H1 (cell line): ENCODE measurements around the gene HLA-DRB1. TPM values are rescaled to one million over a fixed set of nuclear protein-coding genes. Genes with fewer than 3 reads are reported as not detected.

Experiments used
- CTCF ChIA-PET: fragments of 300-600 bp; sonication (Branson Sonifier 250); formaldehyde crosslinking; loops from one replicate; lab custom pipeline; 2021; ENCODE audit not compliant: partially characterized antibody; lab: Charles Lee
- POLR2A ChIA-PET: fragments of 300-600 bp; sonication (Branson Sonifier 250); formaldehyde crosslinking; loops from one replicate; lab custom pipeline; 2021; ENCODE audit warnings: inconsistent platforms; ENCODE audit not compliant: partially characterized antibody; lab: Charles Lee
- DNase-seq, 2 experiments: peaks; one replicate each; pipeline versions ENCODE4 v3.0.0 to v3.0.0-alpha.2; 2010 to 2022; ENCODE audit warnings: low spot score in 2 of 2, low read depth in 1 of 2, mixed read lengths in 1 of 2
- FAIRE-seq: peaks from 2 replicates; lab custom pipeline; 2011; peaks lifted over from hg19 to GRCh38; lab: Jason Lieb, UNC
- H2AFZ ChIP-seq: 2 replicates; pipeline ENCODE4 v1.8.1; 2012; ENCODE audit warnings: low read length, inconsistent platforms
- H2AK5ac ChIP-seq: 2 replicates; pipeline ENCODE4 v1.6.1; 2013; ENCODE audit warnings: low read depth, low read length
- H2BK120ac ChIP-seq: replicated peaks from 2 replicates; pipeline ENCODE3; 2013; ENCODE audit warnings: low read depth, low read length, inconsistent platforms
- H2BK12ac ChIP-seq: 2 replicates; pipeline ENCODE4 v1.6.1; 2013; ENCODE audit warnings: low read depth, low read length
- H2BK15ac ChIP-seq: 2 replicates; pipeline ENCODE4 v1.6.1; 2013; ENCODE audit warnings: low read length
- H2BK20ac ChIP-seq: 2 replicates; pipeline ENCODE4 v1.6.1; 2013; ENCODE audit warnings: low read length
- H2BK5ac ChIP-seq: 2 replicates; pipeline ENCODE4 v1.6.1; 2013; ENCODE audit warnings: low read depth, low read length
- H3K14ac ChIP-seq: 2 replicates; pipeline ENCODE4 v1.6.1; 2013; ENCODE audit warnings: inconsistent platforms; ENCODE audit not compliant: insufficient read length
- H3K18ac ChIP-seq: 2 replicates; pipeline ENCODE4 v1.6.1; 2013; ENCODE audit warnings: low read length; ENCODE audit errors: extremely low read depth
- H3K23ac ChIP-seq: 2 replicates; pipeline ENCODE4 v1.6.1; 2013; ENCODE audit warnings: inconsistent platforms; ENCODE audit not compliant: insufficient read length
- H3K23me2 ChIP-seq: 2 replicates; pipeline ENCODE4 v1.6.1; 2013; ENCODE audit warnings: low read depth, low read length
- H3K27ac ChIP-seq: 2 replicates; pipeline ENCODE4 v1.6.1; 2011; ENCODE audit warnings: low read depth, low read length, inconsistent platforms
- H3K27me3 ChIP-seq, 4 experiments: replicated peaks in 1 of 4; 1 replicate in 1 of 4; 2 replicates in 3 of 4; pipeline versions ENCODE4 v1.6.1 to v1.8.1; 2011 to 2013; ENCODE audit warnings: low read length in 3 of 4, mild to moderate bottlenecking in 3 of 4, inconsistent platforms in 2 of 4, mixed read lengths in 2 of 4, moderate library complexity in 1 of 4; ENCODE audit not compliant: control insufficient read depth in 3 of 4, insufficient read depth in 3 of 4; ENCODE audit errors: extremely low read depth in 1 of 4
- H3K36me3 ChIP-seq, 4 experiments: 2 replicates each; pipeline versions ENCODE4 v1.6.1 to v1.8.1; 2011 to 2013; ENCODE audit warnings: mild to moderate bottlenecking in 4 of 4, low read length in 3 of 4, moderate library complexity in 2 of 4, control low read depth in 1 of 4, inconsistent platforms in 1 of 4; ENCODE audit not compliant: insufficient read depth in 4 of 4, control insufficient read depth in 2 of 4
- H3K4ac ChIP-seq: replicated peaks from 2 replicates; pipeline ENCODE3; 2013; ENCODE audit warnings: low read length, low read depth, mixed read lengths, inconsistent platforms; ENCODE audit not compliant: insufficient read length
- H3K4me1 ChIP-seq, 4 experiments: replicated peaks in 1 of 4; 1 replicate in 1 of 4; 2 replicates in 3 of 4; pipeline versions ENCODE4 v1.6.1 to v1.8.1; 2011 to 2013; ENCODE audit warnings: low read length in 3 of 4, inconsistent platforms in 2 of 4, mixed read lengths in 1 of 4; ENCODE audit not compliant: insufficient read depth in 4 of 4, control insufficient read depth in 3 of 4
- H3K4me2 ChIP-seq, 2 experiments: 2 replicates each; pipeline versions ENCODE4 v1.6.1 to v1.8.1; 2011 to 2013; ENCODE audit warnings: low read depth in 2 of 2, low read length in 2 of 2, control low read depth in 1 of 2, inconsistent platforms in 1 of 2, mild to moderate bottlenecking in 1 of 2; ENCODE audit not compliant: insufficient read depth in 1 of 2
- H3K4me3 ChIP-seq, 4 experiments: fragments of 200-600, 300-600 bp in 1 of 4; sonication (generic), shearing (Covaris generic), sonication (Bioruptor Twin) in 1 of 4; 2 replicates each; pipeline versions ENCODE4 v1.5.1 to v1.8.1; 2011 to 2016; ENCODE audit warnings: low read length in 4 of 4, low read depth in 3 of 4, control low read depth in 2 of 4, inconsistent platforms in 2 of 4, mild to moderate bottlenecking in 2 of 4, mixed read lengths in 1 of 4, moderate library complexity in 1 of 4; ENCODE audit not compliant: insufficient read depth in 2 of 4; ENCODE audit errors: extremely low read depth in 1 of 4
- H3K56ac ChIP-seq: replicated peaks from 2 replicates; pipeline ENCODE3; 2013; ENCODE audit warnings: low read depth, mild to moderate bottlenecking, mixed read lengths, low read length, inconsistent platforms; ENCODE audit not compliant: insufficient read length
- H3K79me1 ChIP-seq: 2 replicates; pipeline ENCODE4 v1.6.1; 2013; ENCODE audit warnings: low read depth, low read length, control low read depth
- H3K79me2 ChIP-seq, 2 experiments: 2 replicates each; pipeline versions ENCODE4 v1.6.1 to v1.8.1; 2012 to 2013; ENCODE audit warnings: low read length in 2 of 2, mild to moderate bottlenecking in 2 of 2, inconsistent platforms in 1 of 2; ENCODE audit not compliant: insufficient read depth in 2 of 2, control insufficient read depth in 1 of 2
- H3K9ac ChIP-seq, 4 experiments: replicated peaks in 1 of 4; 1 replicate in 1 of 4; 2 replicates in 3 of 4; pipeline versions ENCODE4 v1.6.1 to v1.8.1; 2011 to 2013; ENCODE audit warnings: low read depth in 3 of 4, low read length in 3 of 4, control low read depth in 2 of 4, mild to moderate bottlenecking in 2 of 4, moderate library complexity in 2 of 4, inconsistent platforms in 1 of 4; ENCODE audit errors: extremely low read depth in 1 of 4
- H3K9me3 ChIP-seq, 2 experiments: 2 replicates each; pipeline versions ENCODE4 v1.6.1 to v1.8.1; 2012 to 2013; ENCODE audit warnings: mild to moderate bottlenecking in 2 of 2, moderate library complexity in 2 of 2, control low read depth in 1 of 2, inconsistent platforms in 1 of 2, low read depth in 1 of 2, low read length in 1 of 2, mixed read lengths in 1 of 2; ENCODE audit not compliant: insufficient read depth in 2 of 2
- H4K20me1 ChIP-seq, 2 experiments: replicated peaks in 1 of 2; 2 replicates each; pipeline versions ENCODE3 to v1.8.1; 2011 to 2013; ENCODE audit warnings: inconsistent platforms in 2 of 2, low read length in 2 of 2, mild to moderate bottlenecking in 1 of 2; ENCODE audit not compliant: insufficient read depth in 2 of 2, control insufficient read depth in 1 of 2
- H4K5ac ChIP-seq: 2 replicates; pipeline ENCODE4 v1.6.1; 2013; ENCODE audit warnings: low read length, low read depth, mixed read lengths, inconsistent platforms; ENCODE audit not compliant: insufficient read length
- H4K8ac ChIP-seq: 2 replicates; pipeline ENCODE4 v1.8.0; 2013; ENCODE audit warnings: mild to moderate bottlenecking, moderate library complexity, low read length, inconsistent platforms; ENCODE audit not compliant: insufficient read depth; ENCODE audit errors: extremely low read depth
- H4K91ac ChIP-seq: replicated peaks from 2 replicates; pipeline ENCODE3; 2013; ENCODE audit warnings: low read length, mixed read lengths, inconsistent platforms; ENCODE audit not compliant: insufficient read length
- ASH2L ChIP-seq: fragments of 200-600, 300-600 bp; sonication (generic); IDR thresholded peaks from one replicate; pipeline ENCODE4 v1.7.1; 2017; ENCODE audit warnings: low read length
- ATF3 ChIP-seq: IDR thresholded peaks from 2 replicates; pipeline ENCODE4 v1.6.1; 2011; ENCODE audit warnings: low read depth, mild to moderate bottlenecking, low read length; ENCODE audit not compliant: insufficient read depth
- CBX8 ChIP-seq: fragments of 300-800, 300-1000 bp; sonication (generic); IDR thresholded peaks from 2 replicates; pipeline ENCODE4 v1.7.1; 2016; ENCODE audit warnings: low read depth, low read length, borderline replicate concordance
- CREB1 ChIP-seq: IDR thresholded peaks from 2 replicates; pipeline ENCODE4 v1.6.1; 2012; ENCODE audit warnings: inconsistent platforms
- NRF1 ChIP-seq: IDR thresholded peaks from 2 replicates; pipeline ENCODE4 v1.6.1; 2011; ENCODE audit warnings: mild to moderate bottlenecking, low read depth, low read length, improper control_type of control experiment
- RXRA ChIP-seq: IDR thresholded peaks from 2 replicates; pipeline ENCODE4 v1.6.1; 2011; ENCODE audit warnings: low read depth, mild to moderate bottlenecking, low read length, moderate library complexity; ENCODE audit not compliant: insufficient read depth
- SIN3A ChIP-seq, 2 experiments: IDR thresholded peaks in 1 of 2; conservative IDR thresholded peaks in 1 of 2; 2 replicates each; pipeline ENCODE4 v1.6.1; 2011 to 2012; ENCODE audit warnings: low read length in 2 of 2, improper control_type of control experiment in 1 of 2, low read depth in 1 of 2, mild to moderate bottlenecking in 1 of 2
- SIRT6 ChIP-seq: IDR thresholded peaks from one replicate; pipeline ENCODE4 v1.7.1; 2012; ENCODE audit warnings: low read length, inconsistent platforms
- SUZ12 ChIP-seq: fragments of 200-600 bp; sonication (generic); IDR thresholded peaks from 2 replicates; pipeline ENCODE4 v1.6.1; 2012; ENCODE audit warnings: mild to moderate bottlenecking, inconsistent platforms, low read length, moderate library complexity, mixed read lengths
- WGBS, 2 experiments: shearing (Covaris generic) in 1 of 2; methylation state at CpG; one replicate each; pipeline versions ENCODE4 v1.1.6 to v1.1.7; 2013 to 2015; ENCODE audit warnings: low lambda C conversion rate in 2 of 2, mixed read lengths in 2 of 2, inconsistent platforms in 1 of 2, low coverage in 1 of 2, missing lambda C conversion rate in 1 of 2; ENCODE audit not compliant: insufficient replicate concordance in 2 of 2, insufficient coverage in 1 of 2, insufficient read length in 1 of 2; ENCODE audit errors: extremely low coverage in 1 of 2, missing lambda C conversion rate in 1 of 2; 5-methylcytosine and 5-hydroxymethylcytosine counted together
- polyA plus RNA-seq, 7 experiments: library from polyadenylated mRNA; depleted of rRNA in 3 of 7; stranded (reverse) in 5 of 7; unstranded in 2 of 7; fragments of >200 nt in 5 of 7; fragments of 200-250 nt in 2 of 7; gene quantifications; 1 replicate in 5 of 7; 2 replicates in 1 of 7; 4 replicates in 1 of 7; pipeline versions ENCODE4 v1.2.1 to v1.2.3, GENCODE V29; 2011 to 2013; ENCODE audit warnings: missing spikeins in 2 of 7, mixed read lengths in 2 of 7
- total RNA-seq: library from RNA; stranded (reverse); fragmentation: NEBNext Ultra II Directional; extraction: Animal tissue kit (Norgen Biotek cat#: 25700); gene quantifications from 2 replicates; pipeline ENCODE4 v1.2.1, GENCODE V29; 2021

HLA-DRB1 gene
- total and polyA plus RNA-seq, 2 of the 8 experiments (the other 6 are each of a cell fraction or from before 2014, with no cell fraction given) = 6.7 to 7.5 TPM

GRCh38 chr6:32588156-32588555 is 1.5 kb downstream of the HLA-DRB1 start:
- H2BK15ac ChIP-seq = no peak overlapping the region
- no peak overlapping the region for H3K23ac ChIP-seq
- H2BK5ac ChIP-seq = no peak overlapping the region
- H3K14ac ChIP-seq = no peak overlapping the region
- H3K4ac ChIP-seq = no peak overlapping the region
- CTCF ChIA-PET = interaction anchor here (0.6 kb wide), 1 partner anchor 104 kb away, joined by 3 read pairs; no protein-coding TSS in a partner anchor
- no peak overlapping the region for H4K5ac ChIP-seq
- no peaks in the 10 kb centered on the region for H3K9me3 ChIP-seq
- no peak overlapping the region for H3K18ac ChIP-seq
- H2BK20ac ChIP-seq = no peak overlapping the region
- no peak overlapping the region for H3K4me3 ChIP-seq
- H3K36me3 ChIP-seq = no peaks in the 10 kb centered on the region
- TF ChIP-seq SIRT6 = no peak
- no peak for TF ChIP-seq ATF3
- no peak for TF ChIP-seq CREB1
- no peak for TF ChIP-seq ASH2L
- TF ChIP-seq CBX8 = no peak
- no peak for TF ChIP-seq NRF1
- no peak for TF ChIP-seq SUZ12
- no peak for TF ChIP-seq SIN3A (conservative IDR thresholded peaks at IDR 0.05 in 1 of 2, IDR thresholded peaks at IDR 0.05 in 1 of 2; ENCODE audit: low read depth in 1 of 2, low read length in 2 of 2)
- TF ChIP-seq RXRA = no peak
- H3K4me1 ChIP-seq = peaks cover 0 to 2% (median under 1%) of the 10 kb centered on the region in 4 experiments; a peak in 2 of 7 replicates
- no peak overlapping the region for H2AFZ ChIP-seq
- no peak overlapping the region for H3K9ac ChIP-seq
- H4K8ac ChIP-seq = no peak overlapping the region
- H3K27ac ChIP-seq = no peak overlapping the region
- H3K4me2 ChIP-seq = no peak overlapping the region
- no peak overlapping the region for H3K56ac ChIP-seq
- H3K23me2 ChIP-seq = no peaks in the 10 kb centered on the region
- FAIRE-seq = no peak
- DNase-seq = no peak
- H3K79me1 ChIP-seq = no peaks in the 10 kb centered on the region
- H2BK12ac ChIP-seq = no peak overlapping the region
- no peak overlapping the region for H2AK5ac ChIP-seq
- no peak overlapping the region for H4K91ac ChIP-seq
- no peaks in the 10 kb centered on the region for H3K79me2 ChIP-seq
- H3K27me3 ChIP-seq = no peaks in the 10 kb centered on the region
- H2BK120ac ChIP-seq = no peak overlapping the region
- H4K20me1 ChIP-seq = no peaks in the 10 kb centered on the region
- WGBS, 2 experiments = 88% methylated on average over 2 of the region's 2 CpGs; no CpG with 5 or more reads in 1 of the 2 experiments
- POLR2A ChIA-PET = no interaction called here
